Keratinocyte (primary cell): Measurements from ENCODE around the gene SMG1. TPM values are rescaled to one million over a fixed set of nuclear protein-coding genes. Genes with fewer than 3 reads are reported as not detected.
"Not testable (repeated sequence)": the region's sequence is repeated elsewhere in the genome, so short reads cannot be mapped to it uniquely, and the experiment has no call there.

Experiments used
- DNase-seq: peaks from one replicate; pipeline ENCODE4 v3.0.0-alpha.2; 2011; ENCODE audit warnings: low read depth, missing footprints, low spot score
- FAIRE-seq: peaks from 2 replicates; lab custom pipeline; 2011; peaks lifted over from hg19 to GRCh38; lab: Jason Lieb, UNC
- H2AFZ ChIP-seq: 2 replicates; pipeline ENCODE4 v1.6.0; 2012; ENCODE audit warnings: low read length, control low read depth, inconsistent platforms; ENCODE audit not compliant: control insufficient read depth
- H3K27ac ChIP-seq: 2 replicates; pipeline ENCODE4 v1.5.1; 2011; ENCODE audit warnings: low read length; ENCODE audit not compliant: control insufficient read depth, insufficient read depth
- H3K27me3 ChIP-seq: 3 replicates; pipeline ENCODE4 v1.6.0; 2011; ENCODE audit warnings: low read length; ENCODE audit not compliant: control insufficient read depth, insufficient read depth; ENCODE audit errors: extremely low read depth
- H3K36me3 ChIP-seq, 2 experiments: 2 replicates in 1 of 2; 3 replicates in 1 of 2; pipeline ENCODE4 v1.5.1; 2011; ENCODE audit warnings: low read length in 2 of 2, mild to moderate bottlenecking in 1 of 2; ENCODE audit not compliant: control insufficient read depth in 2 of 2, insufficient read depth in 2 of 2; ENCODE audit errors: extremely low read depth in 1 of 2
- H3K4me1 ChIP-seq: 3 replicates; pipeline ENCODE4 v1.5.1; 2011; ENCODE audit warnings: low read length; ENCODE audit not compliant: control insufficient read depth, insufficient read depth; ENCODE audit errors: extremely low read depth
- H3K4me2 ChIP-seq: 3 replicates; pipeline ENCODE4 v1.6.0; 2011; ENCODE audit warnings: low read depth, low read length; ENCODE audit not compliant: control insufficient read depth, insufficient read depth; ENCODE audit errors: extremely low read depth
- H3K4me3 ChIP-seq, 3 experiments: fragments of 200-600 bp in 1 of 3; sonication (generic) in 1 of 3; 2 replicates in 2 of 3; 3 replicates in 1 of 3; pipeline ENCODE4 v1.5.1; 2011 to 2016; ENCODE audit warnings: low read length in 3 of 3, mild to moderate bottlenecking in 3 of 3, control low read depth in 2 of 3, inconsistent platforms in 1 of 3, low read depth in 1 of 3, mixed read lengths in 1 of 3, mixed run types in 1 of 3, moderate library complexity in 1 of 3; ENCODE audit not compliant: control insufficient read depth in 2 of 3, insufficient read depth in 2 of 3; ENCODE audit errors: extremely low read depth in 1 of 3
- H3K79me2 ChIP-seq: 2 replicates; pipeline ENCODE4 v1.6.0; 2012; ENCODE audit warnings: low read length; ENCODE audit not compliant: control insufficient read depth, insufficient read depth
- H3K9ac ChIP-seq: 3 replicates; pipeline ENCODE4 v1.6.0; 2011; ENCODE audit warnings: low read length; ENCODE audit not compliant: control insufficient read depth, insufficient read depth; ENCODE audit errors: extremely low read depth
- H3K9me1 ChIP-seq: 3 replicates; pipeline ENCODE4 v1.6.0; 2011; ENCODE audit warnings: low read length; ENCODE audit not compliant: control insufficient read depth, insufficient read depth; ENCODE audit errors: extremely low read depth
- H3K9me3 ChIP-seq: 2 replicates; pipeline ENCODE4 v1.5.1; 2012; ENCODE audit warnings: low read depth, low read length; ENCODE audit not compliant: control insufficient read depth
- H4K20me1 ChIP-seq: 3 replicates; pipeline ENCODE4 v1.6.0; 2011; ENCODE audit warnings: low read length; ENCODE audit not compliant: control insufficient read depth, insufficient read depth; ENCODE audit errors: extremely low read depth
- CTCF ChIP-seq, 3 experiments: IDR thresholded peaks in 1 of 3; conservative IDR thresholded peaks in 1 of 3; optimal IDR thresholded peaks in 1 of 3; 2 replicates in 2 of 3; 3 replicates in 1 of 3; pipeline versions ENCODE3 to v1.5.1; 2011; ENCODE audit warnings: low read length in 3 of 3, mild to moderate bottlenecking in 3 of 3, moderate library complexity in 2 of 3, control low read depth in 1 of 3, inconsistent platforms in 1 of 3; ENCODE audit not compliant: insufficient read depth in 2 of 3; ENCODE audit errors: extremely low read depth in 1 of 3
- EZH2 ChIP-seq: IDR thresholded peaks from one replicate; pipeline ENCODE4 v1.6.1; 2012; ENCODE audit warnings: inconsistent platforms, mild to moderate bottlenecking, low read length, moderate library complexity
- dilution Hi-C: fragments of 300-500 bp; cut with MboI; formaldehyde crosslinking; loops from one replicate; pipeline ENCODE4 v1.7.0; 2020; ENCODE audit warnings: low sequenced_read_pairs; ENCODE audit not compliant: extremely low pct_ligation_motif_present
- polyA plus RNA-seq, 5 experiments: library from polyadenylated mRNA; depleted of rRNA in 3 of 5; stranded (reverse) in 3 of 5; stranded (forward) in 1 of 5; unstranded in 1 of 5; fragments of >200 nt; gene quantifications; 1 replicate in 1 of 5; 2 replicates in 3 of 5; 3 replicates in 1 of 5; pipeline versions ENCODE4 v1.2.1 to v1.2.3, GENCODE V29; 2011 to 2012; ENCODE audit warnings: missing spikeins in 2 of 5, low read depth in 1 of 5, low replicate concordance in 1 of 5

Gene SMG1
- polyA plus RNA-seq, 1 donor (not counting 4 experiments of a cell fraction or from before 2014, with no cell fraction given): 34.2 TPM

DNA sequence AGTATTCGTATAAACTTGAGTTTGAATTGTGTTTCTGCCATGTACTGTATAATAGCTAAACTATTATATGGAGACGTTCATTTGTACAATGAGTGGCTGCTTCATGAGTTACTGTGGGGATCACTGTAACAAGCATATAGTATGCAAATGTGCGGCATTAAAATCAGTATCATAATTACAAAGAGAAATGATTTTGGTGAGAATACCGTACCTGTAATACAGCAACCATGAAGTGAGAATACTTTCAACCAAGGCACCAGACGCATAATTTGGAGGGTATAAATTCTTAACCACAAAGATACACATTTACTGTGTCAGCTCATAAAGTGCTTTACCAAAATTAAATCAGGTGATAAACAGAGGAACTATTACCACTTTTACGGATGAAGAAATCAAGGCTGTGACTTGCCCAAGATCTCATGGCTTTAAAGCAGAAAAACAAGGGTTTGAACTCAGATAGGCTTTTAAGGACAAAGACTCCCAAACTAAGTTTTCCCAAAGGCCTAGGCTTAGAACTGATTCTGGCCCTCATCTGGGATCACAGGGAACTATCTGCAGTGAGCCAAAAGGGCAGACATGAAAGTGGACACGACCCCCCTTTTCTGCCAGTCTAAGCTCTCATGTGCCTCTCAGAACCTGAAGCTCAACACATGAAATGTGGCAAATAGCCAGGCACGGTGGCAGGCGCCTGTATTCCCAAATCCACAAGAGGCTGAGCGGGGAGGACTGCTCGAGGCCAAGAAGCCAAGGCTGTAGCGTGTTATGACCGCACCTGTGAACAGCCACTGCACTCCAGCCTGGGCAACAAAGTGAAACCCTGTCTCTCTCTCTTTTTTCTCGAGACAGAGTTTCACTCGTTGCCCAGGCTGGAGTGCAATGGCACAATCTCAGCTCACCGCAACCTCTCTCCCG lies 142.5 kb downstream of the SMG1 start:
- Histone ChIP-seq H3K27me3 (no peaks in the 10 kb centered on the region), H3K4me2 (no peak overlapping the region), H3K9me1 (peaks cover 5% of the 10 kb centered on the region)

GRCh38 chr16:18782697-18783429 lies 143.3 kb downstream of the SMG1 start:
- Histone ChIP-seq H3K4me2 (no peak overlapping the region), H3K9ac (no peak overlapping the region), H3K4me1 (peaks cover 24% of the 10 kb centered on the region), H3K79me2 (peaks cover 52% of the 10 kb centered on the region), H3K36me3 (peaks cover 24 to 52% of the 10 kb centered on the region in 2 experiments), H3K9me3 (no peaks in the 10 kb centered on the region), H3K4me3 (no peak overlapping the region), H3K9me1 (peaks cover 5% of the 10 kb centered on the region), H4K20me1 (peaks cover 55% of the 10 kb centered on the region), H3K27ac (no peak overlapping the region), H3K27me3 (no peaks in the 10 kb centered on the region), H2AFZ (no peak overlapping the region)
- TF ChIP-seq EZH2 (no peak), CTCF (optimal IDR thresholded peaks at IDR 0.05 in 1 of 3, IDR thresholded peaks at IDR 0.05 in 1 of 3, conservative IDR thresholded peaks at IDR 0.05 in 1 of 3; ENCODE audit: extremely low read depth in 1 of 3, insufficient read depth in 2 of 3, low read length in 3 of 3) (no peak)
- dilution Hi-C loops: no loop called here
- no peak for DNase-seq
- no peak for FAIRE-seq

More for the DNA sequence above, 142.5 kb downstream of the SMG1 start:
- DNase-seq (no peak), FAIRE-seq (no peak)
- dilution Hi-C loops: no loop called here
- H3K4me1 ChIP-seq: peaks cover 30% of the 10 kb centered on the region
- no peak overlapping the region for H2AFZ ChIP-seq
- no peak for TF ChIP-seq EZH2
- TF ChIP-seq CTCF (optimal IDR thresholded peaks at IDR 0.05 in 1 of 3, IDR thresholded peaks at IDR 0.05 in 1 of 3, conservative IDR thresholded peaks at IDR 0.05 in 1 of 3; ENCODE audit: extremely low read depth in 1 of 3, insufficient read depth in 2 of 3, low read length in 3 of 3): no peak
- H3K36me3 ChIP-seq: peaks cover 26 to 60% of the 10 kb centered on the region in 2 experiments
- H4K20me1 ChIP-seq: peaks cover 60% of the 10 kb centered on the region
- H3K4me3 ChIP-seq: no peak overlapping the region
- H3K9me3 ChIP-seq: no peaks in the 10 kb centered on the region
- no peak overlapping the region for H3K9ac ChIP-seq
- peaks cover 60% of the 10 kb centered on the region for H3K79me2 ChIP-seq
- no peak overlapping the region for H3K27ac ChIP-seq

GRCh38 chr16:18781232-18781631 lies 145.0 kb downstream of the SMG1 start:
- FAIRE-seq, H3K9me3 ChIP-seq, H3K27ac ChIP-seq, H2AFZ ChIP-seq, H3K4me2 ChIP-seq, H3K4me3 ChIP-seq, H3K27me3 ChIP-seq, DNase-seq, H3K9me1 ChIP-seq, dilution Hi-C loops, H3K9ac ChIP-seq, H3K4me1 ChIP-seq: not testable (repeated sequence)
- peaks cover 21 to 37% of the 10 kb centered on the region in 2 experiments for H3K36me3 ChIP-seq
- peaks cover 36% of the 10 kb centered on the region for H3K79me2 ChIP-seq
- H4K20me1 ChIP-seq: peaks cover 38% of the 10 kb centered on the region
